Activated CD8-positive, alpha-beta T cell treated with anti-CD3 and anti-CD28 coated beads for 36 hours (primary cell): Measurements from ENCODE around the gene MTIF3. TPM values are rescaled to one million over a fixed set of nuclear protein-coding genes. Genes with fewer than 3 reads are reported as not detected.

Source experiments
- ATAC-seq: fragments of 200-7000 bp; cut with Tn5 transposase; one replicate; pipeline ENCODE4 v1.10.0; 2021; ENCODE audit warnings: mild to moderate bottlenecking, moderate library complexity
- CTCF ChIA-PET: fragments of 350-600 bp; sonication (Branson Sonifier 250); formaldehyde crosslinking; loops from one replicate; lab custom pipeline; 2021; ENCODE audit warnings: antibody characterized with exemption; lab: Charles Lee
- POLR2A ChIA-PET: fragments of 350-600 bp; sonication (Branson Sonifier 250); formaldehyde crosslinking; loops from one replicate; lab custom pipeline; 2021; ENCODE audit warnings: antibody characterized with exemption; lab: Charles Lee
- DNase-seq: peaks from one replicate; pipeline ENCODE4 v3.0.0-alpha.2; 2020
- H3K27ac Mint-ChIP-seq: one replicate; pipeline ENCODE4 v1.8.0; 2021; ENCODE audit warnings: mild to moderate bottlenecking, mixed read lengths
- H3K27me3 Mint-ChIP-seq: one replicate; pipeline ENCODE4 v1.8.0; 2021; ENCODE audit warnings: mixed read lengths
- H3K36me3 Mint-ChIP-seq: one replicate; pipeline ENCODE4 v1.8.0; 2021; ENCODE audit warnings: low read depth, mixed read lengths
- H3K4me1 Mint-ChIP-seq: one replicate; pipeline ENCODE4 v1.8.0; 2021; ENCODE audit warnings: low read depth, mixed read lengths
- H3K4me3 Mint-ChIP-seq: one replicate; pipeline ENCODE4 v1.8.0; 2021; ENCODE audit warnings: mild to moderate bottlenecking, moderate library complexity, mixed read lengths
- H3K9me3 Mint-ChIP-seq: one replicate; pipeline ENCODE4 v1.8.0; 2021; ENCODE audit warnings: mixed read lengths
- intact Hi-C: fragments of 100-400 bp; cut with micrococcal nuclease; formaldehyde crosslinking; loops from one replicate; pipeline ENCODE4 v1.10.0; 2022
- total RNA-seq, 2 experiments: library from RNA; stranded (reverse); gene quantifications; one replicate each; pipeline ENCODE4 v1.2.3, GENCODE V29; 2021
- TF ChIP-seq, protein P1 (sequence below): fragments of 200-600 bp; IDR thresholded peaks from one replicate; pipeline ENCODE4 v1.8.0; 2022; ENCODE audit warnings: antibody characterized with exemption, mild to moderate bottlenecking

Gene MTIF3
- total RNA-seq, 2 experiments from 2014 or later: 28.0 to 29.6 TPM

DNA sequence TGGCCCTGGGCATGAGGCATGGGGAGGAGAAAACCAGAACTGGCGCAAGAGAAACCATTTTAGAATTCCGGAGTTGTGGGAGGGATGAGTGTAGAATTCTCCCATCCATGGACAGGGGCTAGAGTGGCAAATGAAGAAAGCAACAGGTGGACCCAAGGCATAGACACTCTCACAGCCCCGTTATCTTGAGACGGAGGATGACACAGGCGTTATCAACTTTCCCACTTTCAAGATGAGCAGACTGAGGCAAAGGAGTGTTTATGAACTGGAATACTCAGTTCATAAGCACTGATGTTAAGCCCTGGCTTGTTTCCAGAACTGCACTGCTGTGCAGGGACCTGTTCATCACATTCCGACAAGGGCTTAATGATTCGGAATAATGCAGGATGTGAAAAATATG lies 27.0 kb downstream of the MTIF3 start:
- H3K27me3 Mint-ChIP-seq: no peaks in the 10 kb centered on the region
- intact Hi-C loops: loop anchor here (10.0 kb wide), 2 partner anchors 169 to 201 kb away; partner anchors contain the start of genes LNX2, POLR1D and RPL21
- H3K4me3 Mint-ChIP-seq: peak overlapping the region; percentile 84
- ChIA-PET CTCF (interaction anchor here (1.2 to 5.5 kb wide), 2 partner anchors 27 to 44 kb away, joined by 4 to 35 read pairs; partner anchors contain the start of gene MTIF3), POLR2A (no interaction called here)
- TF ChIP-seq, protein P1, sequence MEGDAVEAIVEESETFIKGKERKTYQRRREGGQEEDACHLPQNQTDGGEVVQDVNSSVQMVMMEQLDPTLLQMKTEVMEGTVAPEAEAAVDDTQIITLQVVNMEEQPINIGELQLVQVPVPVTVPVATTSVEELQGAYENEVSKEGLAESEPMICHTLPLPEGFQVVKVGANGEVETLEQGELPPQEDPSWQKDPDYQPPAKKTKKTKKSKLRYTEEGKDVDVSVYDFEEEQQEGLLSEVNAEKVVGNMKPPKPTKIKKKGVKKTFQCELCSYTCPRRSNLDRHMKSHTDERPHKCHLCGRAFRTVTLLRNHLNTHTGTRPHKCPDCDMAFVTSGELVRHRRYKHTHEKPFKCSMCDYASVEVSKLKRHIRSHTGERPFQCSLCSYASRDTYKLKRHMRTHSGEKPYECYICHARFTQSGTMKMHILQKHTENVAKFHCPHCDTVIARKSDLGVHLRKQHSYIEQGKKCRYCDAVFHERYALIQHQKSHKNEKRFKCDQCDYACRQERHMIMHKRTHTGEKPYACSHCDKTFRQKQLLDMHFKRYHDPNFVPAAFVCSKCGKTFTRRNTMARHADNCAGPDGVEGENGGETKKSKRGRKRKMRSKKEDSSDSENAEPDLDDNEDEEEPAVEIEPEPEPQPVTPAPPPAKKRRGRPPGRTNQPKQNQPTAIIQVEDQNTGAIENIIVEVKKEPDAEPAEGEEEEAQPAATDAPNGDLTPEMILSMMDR: no peak
- no peak for DNase-seq
- H3K4me1 Mint-ChIP-seq: peaks cover 25% of the 10 kb centered on the region
- H3K27ac Mint-ChIP-seq: peak overlapping the region; percentile 88
- ATAC-seq: no peak
- no peaks in the 10 kb centered on the region for H3K9me3 Mint-ChIP-seq
- peaks cover 34% of the 10 kb centered on the region for H3K36me3 Mint-ChIP-seq

DNA sequence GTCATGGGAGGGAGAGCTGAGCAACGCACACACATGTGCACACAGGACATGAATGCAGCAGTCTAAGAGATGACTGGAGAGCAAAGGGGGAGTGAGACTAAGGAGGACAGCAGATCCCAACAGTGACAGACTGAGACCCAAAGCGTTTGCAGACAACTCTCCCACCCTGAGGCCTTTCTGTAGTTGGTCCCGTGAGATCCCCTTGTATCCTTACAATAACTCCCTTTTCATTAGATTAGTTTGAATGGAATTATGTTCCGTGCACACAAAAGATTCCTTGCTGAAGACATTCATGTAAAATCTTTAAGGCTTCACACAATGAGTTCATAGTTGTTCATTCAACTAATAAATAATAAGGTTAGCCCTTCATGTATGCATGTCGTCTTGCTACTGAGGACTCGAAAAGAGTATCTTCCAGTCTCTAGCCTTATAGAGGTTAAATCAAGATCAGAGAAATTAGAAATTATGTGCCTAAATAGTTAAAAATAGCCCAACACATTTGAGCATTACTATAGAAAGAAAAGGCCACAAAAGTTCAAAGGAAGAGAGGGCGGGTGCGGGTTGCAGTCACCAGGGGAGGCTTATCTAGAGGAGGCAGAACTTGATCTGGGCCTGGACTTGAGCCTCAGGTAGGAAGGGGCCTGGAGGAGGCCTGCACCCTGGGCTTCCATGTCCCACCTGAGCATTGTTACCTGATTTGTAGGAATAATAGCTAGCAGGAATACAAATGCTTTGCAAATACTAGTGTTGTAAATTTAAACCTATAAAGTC lies 29.1 kb downstream of the MTIF3 start:
- POLR2A ChIA-PET: interaction anchor here (1.0 to 1.1 kb wide), 2 partner anchors 29 kb away, joined by 3 read pairs; partner anchors contain the start of gene MTIF3
- no peak for DNase-seq
- CTCF ChIA-PET: interaction anchor here (0.8 kb wide), 1 partner anchor 35 kb away, joined by 3 read pairs; no protein-coding TSS in a partner anchor
- intact Hi-C loops: loop anchor here (10.0 kb wide), 2 partner anchors 166 to 204 kb away; partner anchors contain the start of genes LNX2, POLR1D and RPL21
- no peaks in the 10 kb centered on the region for H3K27me3 Mint-ChIP-seq
- TF ChIP-seq, protein P1: no peak
- peaks cover 9% of the 10 kb centered on the region for H3K4me1 Mint-ChIP-seq
- ATAC-seq: no peak
- H3K36me3 Mint-ChIP-seq: peaks cover 14% of the 10 kb centered on the region
- H3K4me3 Mint-ChIP-seq: no peak overlapping the region
- no peak overlapping the region for H3K27ac Mint-ChIP-seq
- no peaks in the 10 kb centered on the region for H3K9me3 Mint-ChIP-seq

DNA sequence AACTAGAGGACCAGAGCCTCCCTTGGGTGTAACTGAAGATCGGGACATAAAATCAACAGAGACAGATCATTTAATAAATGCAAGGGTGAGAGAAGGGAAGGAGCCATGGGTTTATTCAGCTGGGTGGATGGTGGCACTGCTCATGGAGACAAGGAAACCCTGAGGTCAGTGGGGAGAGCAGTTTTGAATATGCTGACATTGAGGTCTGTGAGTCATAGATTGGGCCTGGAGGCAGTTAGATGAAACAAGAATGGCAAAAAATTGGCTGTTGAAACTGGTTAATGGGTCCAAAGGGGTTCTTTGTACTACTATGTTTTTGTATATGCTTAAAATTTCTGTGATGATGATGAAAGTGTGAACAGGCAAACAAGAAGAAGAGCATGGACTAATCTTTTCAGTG lies 31.0 kb downstream of the MTIF3 start:
- H3K4me1 Mint-ChIP-seq: peaks cover 9% of the 10 kb centered on the region
- POLR2A ChIA-PET: interaction anchor here (0.8 kb wide), 1 partner anchor 48 kb away, joined by 3 read pairs; no protein-coding TSS in a partner anchor
- no peaks in the 10 kb centered on the region for H3K36me3 Mint-ChIP-seq
- ATAC-seq (no peak), DNase-seq (no peak)
- H3K4me3 Mint-ChIP-seq: no peak overlapping the region
- H3K27me3 Mint-ChIP-seq: no peaks in the 10 kb centered on the region
- TF ChIP-seq, protein P1: no peak
- H3K27ac Mint-ChIP-seq: no peak overlapping the region
- no peaks in the 10 kb centered on the region for H3K9me3 Mint-ChIP-seq
- intact Hi-C loops: no loop called here
- CTCF ChIA-PET: interaction anchor here (1.0 kb wide), 1 partner anchor 57 kb away, joined by 3 read pairs; no protein-coding TSS in a partner anchor

DNA sequence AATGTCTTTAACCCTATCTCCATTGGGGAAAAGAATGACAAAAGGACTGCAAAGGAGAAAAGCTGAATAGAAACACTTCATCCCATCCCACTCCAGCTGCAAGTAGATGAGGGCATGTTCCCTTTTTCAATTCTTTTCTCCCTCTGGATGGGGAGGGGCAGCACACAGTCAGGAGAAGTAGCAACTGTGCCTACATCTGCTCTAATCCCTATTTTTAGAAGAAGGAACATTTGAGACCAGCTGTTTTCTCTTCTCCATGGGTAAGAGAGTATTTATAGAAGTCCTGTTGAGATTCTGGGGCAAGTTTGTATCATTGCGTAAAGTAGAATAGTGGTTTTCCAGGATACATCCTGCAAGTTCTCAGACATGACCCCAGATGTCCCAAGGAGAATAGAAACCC lies 35.2 kb downstream of the MTIF3 start:
- Mint-ChIP-seq H3K27ac (no peak overlapping the region), H3K9me3 (no peaks in the 10 kb centered on the region), H3K36me3 (no peaks in the 10 kb centered on the region), H3K27me3 (no peaks in the 10 kb centered on the region), H3K4me1 (no peaks in the 10 kb centered on the region), H3K4me3 (no peak overlapping the region)
- ATAC-seq (no peak), DNase-seq (no peak)
- TF ChIP-seq, protein P1: no peak
- POLR2A ChIA-PET: no interaction called here
- CTCF ChIA-PET: interaction anchor here (1.3 kb wide), 1 partner anchor 40 kb away, joined by 4 read pairs; no protein-coding TSS in a partner anchor
- intact Hi-C loops: no loop called here

DNA sequence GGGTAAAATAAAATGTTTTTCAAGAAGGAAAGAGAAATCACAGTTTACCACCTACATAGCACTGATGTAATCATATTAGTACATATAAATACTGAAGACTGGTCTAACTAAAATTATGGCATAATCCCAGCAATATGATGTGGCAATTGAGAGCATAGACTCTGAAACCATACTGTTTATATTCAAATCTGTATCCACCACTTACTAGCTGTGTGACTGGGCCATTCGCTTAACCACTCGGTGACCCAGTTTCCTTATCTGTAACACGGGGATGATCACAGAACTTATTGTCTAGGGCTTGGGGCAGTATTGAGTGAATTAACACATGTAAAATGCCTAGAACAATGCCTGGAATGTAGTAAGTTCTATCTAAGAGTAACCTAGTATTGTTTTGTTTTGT lies 39.0 kb downstream of the MTIF3 start:
- no peaks in the 10 kb centered on the region for H3K9me3 Mint-ChIP-seq
- TF ChIP-seq, protein P1: no peak
- H3K27me3 Mint-ChIP-seq: peaks cover 3% of the 10 kb centered on the region
- DNase-seq (no peak), ATAC-seq (no peak)
- intact Hi-C loops: no loop called here
- H3K4me3 Mint-ChIP-seq: no peak overlapping the region
- no peak overlapping the region for H3K27ac Mint-ChIP-seq
- ChIA-PET POLR2A (interaction anchor here (0.6 to 1.1 kb wide), 2 partner anchors 13 to 64 kb away, joined by 3 to 4 read pairs; partner anchors contain the start of gene GTF3A), CTCF (interaction anchor here (2.6 kb wide), 1 partner anchor 121 kb away, joined by 6 read pairs; no protein-coding TSS in a partner anchor)
- no peaks in the 10 kb centered on the region for H3K36me3 Mint-ChIP-seq
- H3K4me1 Mint-ChIP-seq: peaks cover 3% of the 10 kb centered on the region
